Measurements from ENCODE around the gene TMBIM6.

DNA sequence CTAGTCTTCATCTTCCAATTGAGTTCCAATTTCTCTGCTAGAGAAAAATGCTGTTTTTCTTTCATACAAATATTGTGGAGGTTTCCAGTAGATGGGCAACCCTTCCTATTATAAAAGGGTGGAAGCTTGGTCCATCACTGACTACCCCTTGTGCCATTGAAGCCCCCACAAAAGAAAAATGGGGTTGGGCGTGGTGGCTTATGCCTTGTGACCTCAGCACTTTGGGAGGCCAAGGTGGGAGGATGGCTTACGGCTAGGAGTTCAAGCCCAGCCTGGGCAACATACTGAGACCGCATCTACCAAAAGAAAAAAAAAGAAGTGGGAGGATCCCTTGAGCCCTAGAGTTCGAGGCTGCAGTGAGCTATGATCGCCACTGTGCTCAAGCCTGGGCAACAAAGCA, 64.1 kb downstream of the TMBIM6 start:
- TF ChIP-seq, protein P1, sequence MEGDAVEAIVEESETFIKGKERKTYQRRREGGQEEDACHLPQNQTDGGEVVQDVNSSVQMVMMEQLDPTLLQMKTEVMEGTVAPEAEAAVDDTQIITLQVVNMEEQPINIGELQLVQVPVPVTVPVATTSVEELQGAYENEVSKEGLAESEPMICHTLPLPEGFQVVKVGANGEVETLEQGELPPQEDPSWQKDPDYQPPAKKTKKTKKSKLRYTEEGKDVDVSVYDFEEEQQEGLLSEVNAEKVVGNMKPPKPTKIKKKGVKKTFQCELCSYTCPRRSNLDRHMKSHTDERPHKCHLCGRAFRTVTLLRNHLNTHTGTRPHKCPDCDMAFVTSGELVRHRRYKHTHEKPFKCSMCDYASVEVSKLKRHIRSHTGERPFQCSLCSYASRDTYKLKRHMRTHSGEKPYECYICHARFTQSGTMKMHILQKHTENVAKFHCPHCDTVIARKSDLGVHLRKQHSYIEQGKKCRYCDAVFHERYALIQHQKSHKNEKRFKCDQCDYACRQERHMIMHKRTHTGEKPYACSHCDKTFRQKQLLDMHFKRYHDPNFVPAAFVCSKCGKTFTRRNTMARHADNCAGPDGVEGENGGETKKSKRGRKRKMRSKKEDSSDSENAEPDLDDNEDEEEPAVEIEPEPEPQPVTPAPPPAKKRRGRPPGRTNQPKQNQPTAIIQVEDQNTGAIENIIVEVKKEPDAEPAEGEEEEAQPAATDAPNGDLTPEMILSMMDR (IDR thresholded peaks at IDR 0.05): no peak
- TF ChIP-seq EP300 (IDR thresholded peaks at IDR 0.05) (no peak), POLR2A (IDR thresholded peaks at IDR 0.05) (no peak), POLR2AphosphoS5 (IDR thresholded peaks at IDR 0.05) (no peak)
